ENCODE results near the gene ACVR2A. TPM values are rescaled to one million over a fixed set of nuclear protein-coding genes. Genes with fewer than 3 reads are reported as not detected.

The ACVR2A gene
- total RNA-seq, 6 experiments from 2014 or later = 5.8 to 9.3 (median 6.5) TPM

DNA sequence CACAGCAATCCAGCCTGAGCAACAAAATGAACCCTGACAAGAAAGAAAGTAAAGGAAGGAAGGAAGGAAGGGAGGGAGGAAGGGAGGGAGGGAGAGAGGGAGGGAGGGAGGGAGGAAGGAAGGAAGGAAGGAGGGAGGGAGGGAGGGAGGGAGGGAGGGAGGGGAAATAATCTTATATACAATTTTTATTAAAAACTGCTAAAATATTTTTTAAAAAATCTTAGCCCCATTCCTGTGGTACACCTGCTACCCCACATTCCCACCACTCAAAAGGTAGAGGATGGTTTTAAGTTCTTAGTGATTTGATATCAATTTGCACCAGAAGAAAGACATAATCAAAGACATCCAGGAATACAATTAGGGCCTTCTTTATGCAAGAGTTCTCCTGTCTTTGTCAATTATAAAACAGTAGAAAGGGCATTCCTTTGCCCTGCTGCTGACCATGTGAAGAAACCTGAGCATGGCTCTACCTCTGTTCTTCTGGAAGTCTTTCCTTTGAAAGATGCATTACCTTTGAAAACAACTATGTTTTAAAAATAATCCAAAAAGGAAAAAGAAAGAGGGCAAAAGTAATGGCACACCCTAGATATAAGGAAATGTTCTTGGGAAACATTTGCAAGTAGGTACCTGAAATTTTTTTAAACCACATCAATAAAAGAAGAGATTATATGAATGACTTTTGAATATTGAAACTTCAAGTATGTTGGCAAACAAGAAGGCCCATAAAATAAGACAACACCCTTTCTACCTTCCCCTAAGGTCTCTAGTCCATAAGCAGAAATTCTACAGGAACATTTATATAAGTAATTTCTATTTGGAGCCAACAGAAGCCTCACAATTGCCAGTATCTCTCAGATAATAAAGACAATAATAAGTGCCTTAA is 33.7 kb upstream of the ACVR2A start:
- no peak for ATAC-seq
- intact Hi-C loops (cut with DNase I) = no loop called here
- Histone ChIP-seq H3K9me3 (no peaks in the 10 kb centered on the region), H3K36me3 (no peaks in the 10 kb centered on the region), H3K4me3 (no peak overlapping the region), H3K27me3 (no peaks in the 10 kb centered on the region), H3K4me1 (no peaks in the 10 kb centered on the region), H3K27ac (no peak overlapping the region)
- TF ChIP-seq POLR2A (IDR thresholded peaks at IDR 0.05) = no peak
- TF ChIP-seq CTCF (IDR thresholded peaks at IDR 0.05) = no peak
- DNase-seq = no peak

GRCh38 chr2:147818741-147819140 is 26.1 kb upstream of the ACVR2A start:
- H3K27ac ChIP-seq = no peak overlapping the region
- no peak for TF ChIP-seq POLR2A (IDR thresholded peaks at IDR 0.05)
- no peak for TF ChIP-seq CTCF (IDR thresholded peaks at IDR 0.05)
- DNase-seq (no peak), ATAC-seq (no peak)
- intact Hi-C loops (cut with DNase I) = no loop called here
- H3K9me3 ChIP-seq = no peaks in the 10 kb centered on the region
- no peaks in the 10 kb centered on the region for H3K36me3 ChIP-seq
- no peaks in the 10 kb centered on the region for H3K4me1 ChIP-seq
- WGBS (ENCODE audit: insufficient coverage, low coverage, low lambda C conversion rate, missing lambda C conversion rate) = 62% methylated on average over 1 of the region's 1 CpG
- no peak overlapping the region for H3K4me3 ChIP-seq
- no peaks in the 10 kb centered on the region for H3K27me3 ChIP-seq

DNA sequence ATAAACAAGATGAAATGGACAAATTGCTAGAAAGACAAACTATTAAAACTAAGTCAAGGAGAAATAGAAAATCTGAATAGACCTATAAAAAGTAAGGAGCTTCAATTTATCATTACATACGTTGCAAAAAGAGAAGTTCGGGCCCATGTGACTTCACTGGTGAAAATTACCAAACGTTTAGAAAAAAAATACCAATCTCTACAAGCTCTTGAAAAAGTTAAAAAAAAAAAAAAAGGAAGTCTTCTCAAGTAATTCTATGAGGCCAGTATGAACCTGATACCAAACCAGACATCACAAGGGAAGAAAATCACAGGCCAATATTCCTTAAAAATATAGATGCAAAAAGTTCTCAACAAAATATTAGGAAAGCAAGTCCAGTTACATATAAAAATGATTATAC is 20.2 kb upstream of the ACVR2A start:
- WGBS (ENCODE audit: insufficient coverage, low coverage, low lambda C conversion rate, missing lambda C conversion rate) = 47% methylated on average over 3 of the region's 3 CpGs
- DNase-seq (no peak), ATAC-seq (no peak)
- Histone ChIP-seq H3K4me3 (no peak overlapping the region), H3K36me3 (no peaks in the 10 kb centered on the region), H3K27ac (no peak overlapping the region), H3K9me3 (no peaks in the 10 kb centered on the region), H3K4me1 (no peaks in the 10 kb centered on the region), H3K27me3 (no peaks in the 10 kb centered on the region)
- TF ChIP-seq POLR2A (IDR thresholded peaks at IDR 0.05) = no peak
- no peak for TF ChIP-seq CTCF (IDR thresholded peaks at IDR 0.05)
- intact Hi-C loops (cut with DNase I) = no loop called here

DNA sequence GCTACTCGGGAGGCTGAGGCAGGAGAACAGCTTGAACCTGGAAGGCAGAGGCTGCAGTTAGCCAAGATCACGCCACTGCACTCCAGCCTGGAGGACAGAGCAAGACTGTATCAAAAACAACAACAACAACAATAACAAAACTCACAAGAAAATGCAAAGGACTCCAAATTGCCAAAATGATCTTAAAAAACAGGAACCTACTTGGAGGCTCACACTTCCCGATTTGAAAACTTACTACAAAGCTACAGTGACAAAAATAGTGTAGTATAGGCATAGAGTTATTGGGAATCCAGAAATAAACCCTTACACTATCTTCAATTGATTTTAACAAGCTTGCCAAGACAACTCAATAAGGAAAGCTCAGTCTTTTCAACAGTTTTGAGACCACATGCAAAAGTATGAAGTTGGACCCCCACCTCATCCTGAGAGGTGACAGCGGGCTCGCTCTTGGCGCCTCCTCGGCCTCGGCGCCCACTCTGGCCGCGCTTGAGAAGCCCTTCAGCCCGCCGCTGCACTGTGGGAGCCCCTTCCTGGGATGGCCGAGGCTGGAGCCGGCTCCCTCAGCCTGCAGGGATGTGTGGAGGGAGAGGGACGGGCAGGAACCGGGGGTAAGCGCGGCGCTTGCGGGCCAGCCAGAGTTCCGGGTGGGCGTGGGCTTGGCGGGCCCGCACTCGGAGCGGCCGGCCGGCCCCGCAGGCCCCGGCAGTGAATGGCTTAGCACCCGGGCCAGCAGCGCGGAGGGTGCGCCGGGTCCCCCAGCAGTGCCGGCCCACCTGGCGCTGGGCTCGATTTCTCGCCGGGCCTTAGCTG is 18.3 kb upstream of the ACVR2A start:
- 80% methylated on average over 5 of the region's 41 CpGs for WGBS (ENCODE audit: insufficient coverage, low coverage, low lambda C conversion rate, missing lambda C conversion rate)
- ATAC-seq = no peak

More for the DNA sequence above, 18.3 kb upstream of the ACVR2A start:
- no peaks in the 10 kb centered on the region for H3K9me3 ChIP-seq
- TF ChIP-seq CTCF (IDR thresholded peaks at IDR 0.05) (no peak), POLR2A (IDR thresholded peaks at IDR 0.05) (no peak)
- H3K36me3 ChIP-seq = no peaks in the 10 kb centered on the region
- DNase-seq = no peak
- H3K27ac ChIP-seq = no peak overlapping the region
- no peaks in the 10 kb centered on the region for H3K4me1 ChIP-seq
- no peak overlapping the region for H3K4me3 ChIP-seq
- H3K27me3 ChIP-seq = no peaks in the 10 kb centered on the region
- intact Hi-C loops (cut with DNase I) = no loop called here

Data from right lobe of liver (tissue), 6 donors.